Measurements from ENCODE around the gene PLEKHF1. TPM values are rescaled to one million over a fixed set of nuclear protein-coding genes. Genes with fewer than 3 reads are reported as not detected.

The PLEKHF1 gene
- polyA plus RNA-seq, 6 donors from 2014 or later: 1.9 to 5.8 (median 2.7) TPM

DNA sequence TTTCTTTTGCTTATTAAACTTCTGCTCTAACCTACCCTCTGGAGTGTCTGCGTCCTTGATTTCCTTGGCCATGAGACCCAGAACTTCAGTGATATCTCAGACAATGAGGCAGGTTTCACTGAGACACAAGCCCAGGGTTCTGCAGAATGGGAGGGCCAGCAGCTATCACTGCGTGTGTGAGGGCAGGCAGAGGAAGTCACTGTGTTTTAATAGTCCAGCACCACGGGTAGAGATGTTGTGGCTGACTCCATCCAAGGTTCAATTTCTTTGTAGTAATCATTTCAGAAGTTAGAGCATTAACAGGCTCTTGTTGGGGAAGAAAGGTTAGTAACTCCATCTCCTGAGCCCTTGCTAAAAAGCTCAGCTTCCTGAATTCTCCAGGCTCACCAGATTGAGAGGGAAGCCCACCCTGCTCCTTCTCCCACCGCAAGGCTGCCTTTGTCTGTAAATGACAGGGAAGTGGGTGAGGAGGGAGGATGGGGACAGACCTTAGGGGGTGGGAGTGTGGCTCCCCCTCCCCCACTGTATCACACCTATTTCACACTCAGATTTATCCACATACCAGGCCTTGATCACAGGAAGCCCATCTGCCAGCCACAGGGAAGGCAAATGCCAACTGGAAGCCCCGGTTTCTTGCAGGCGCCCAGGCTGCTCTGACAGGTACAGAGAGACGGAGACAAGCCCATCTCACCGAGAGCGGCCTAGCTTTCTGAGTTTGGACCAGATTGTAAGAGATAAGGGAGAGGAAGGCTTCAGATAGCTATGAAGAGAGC, 47.7 kb downstream of the PLEKHF1 start:
- ATAC-seq (ENCODE audit: low read depth in 2 of 2): no peak
- peak overlapping the region in 5 of 6 donors; percentile 41 to 95 (median 66) for H3K27ac Mint-ChIP-seq
- no peaks in the 10 kb centered on the region for H3K9me3 Mint-ChIP-seq
- H3K4me1 Mint-ChIP-seq: peaks cover 56 to 74% (median 71%) of the 10 kb centered on the region in 3 donors
- no peak for DNase-seq
- peak overlapping the region; percentile 48 to 92 (median 75) for H3K4me3 Mint-ChIP-seq
- no peaks in the 10 kb centered on the region for H3K27me3 Mint-ChIP-seq
- H3K36me3 Mint-ChIP-seq: no peaks in the 10 kb centered on the region

- Mint-ChIP-seq H3K27ac (peak overlapping the region; percentile 39 to 95 (median 80)), H3K4me1 (peaks cover 50 to 66% (median 65%) of the 10 kb centered on the region in 3 donors), H3K4me3 (peak overlapping the region; percentile 63 to 92 (median 81)), H3K27me3 (no peaks in the 10 kb centered on the region), H3K9me3 (no peaks in the 10 kb centered on the region), H3K36me3 (no peaks in the 10 kb centered on the region)
- no peak for DNase-seq
- peak; percentile 16 to 29 for ATAC-seq (ENCODE audit: low read depth in 2 of 2)
Measured at GRCh38 chr19:29714371-29714952, 49.2 kb downstream of the PLEKHF1 start.

GRCh38 chr19:29714953-29715700, 49.9 kb downstream of the PLEKHF1 start, which contains the start of gene C19orf12:
Gene C19orf12, minus strand, starts transcription at chr19:29715261. Its CDS starts 6,848 bp downstream, at chr19:29708413.
- Mint-ChIP-seq H3K27me3 (no peaks in the 10 kb centered on the region), H3K9me3 (no peaks in the 10 kb centered on the region), H3K36me3 (no peaks in the 10 kb centered on the region), H3K4me3 (peak within 1 kb of the TSS; percentile 90 to 96 (median 93)), H3K27ac (peak within 1 kb of the TSS; percentile 93 to 99 (median 98)), H3K4me1 (peaks cover 48 to 60% (median 58%) of the 10 kb centered on the region in 3 donors)
- DNase-seq: peak; percentile 63
- peak; percentile 64 to 68 for ATAC-seq (ENCODE audit: low read depth in 2 of 2)

GRCh38 chr19:29715701-29716581, 50.7 kb downstream of the PLEKHF1 start:
- peak overlapping the region; percentile 90 to 96 (median 93) for H3K4me3 Mint-ChIP-seq
- H3K9me3 Mint-ChIP-seq: no peaks in the 10 kb centered on the region
- no peaks in the 10 kb centered on the region for H3K36me3 Mint-ChIP-seq
- peak overlapping the region; percentile 93 to 99 (median 98) for H3K27ac Mint-ChIP-seq
- ATAC-seq (ENCODE audit: low read depth in 2 of 2) (no peak), DNase-seq (no peak)
- H3K27me3 Mint-ChIP-seq: no peaks in the 10 kb centered on the region
- H3K4me1 Mint-ChIP-seq: peaks cover 40 to 52% (median 50%) of the 10 kb centered on the region in 3 donors

- ATAC-seq (ENCODE audit: low read depth in 2 of 2) (no peak), DNase-seq (no peak)
- no peaks in the 10 kb centered on the region for H3K27me3 Mint-ChIP-seq
- H3K27ac Mint-ChIP-seq: peak overlapping the region in 2 of 6 donors; percentile 93 to 95
- peak overlapping the region in 2 of 8 donors; percentile 1 to 92 for H3K4me3 Mint-ChIP-seq
- H3K36me3 Mint-ChIP-seq: no peaks in the 10 kb centered on the region
- H3K4me1 Mint-ChIP-seq: peaks cover 36 to 44% (median 39%) of the 10 kb centered on the region in 3 donors
- H3K9me3 Mint-ChIP-seq: no peaks in the 10 kb centered on the region
Measured at GRCh38 chr19:29717051-29717450, 51.8 kb downstream of the PLEKHF1 start.

- no peak overlapping the region for H3K27ac Mint-ChIP-seq
- DNase-seq (no peak), ATAC-seq (ENCODE audit: low read depth in 2 of 2) (peak; percentile 52 to 58)
- no peaks in the 10 kb centered on the region for H3K9me3 Mint-ChIP-seq
- peaks cover 34 to 49% (median 47%) of the 10 kb centered on the region in 3 donors for H3K27me3 Mint-ChIP-seq
- H3K4me3 Mint-ChIP-seq: peak overlapping the region in 5 of 8 donors; percentile 35 to 65 (median 51)
- peaks cover 0 to 4% of the 10 kb centered on the region in 2 donors for H3K36me3 Mint-ChIP-seq
- peaks cover 6 to 9% (median 7%) of the 10 kb centered on the region in 3 donors for H3K4me1 Mint-ChIP-seq
Measured at GRCh38 chr19:29724102-29724641, 58.9 kb downstream of the PLEKHF1 start.

DNA sequence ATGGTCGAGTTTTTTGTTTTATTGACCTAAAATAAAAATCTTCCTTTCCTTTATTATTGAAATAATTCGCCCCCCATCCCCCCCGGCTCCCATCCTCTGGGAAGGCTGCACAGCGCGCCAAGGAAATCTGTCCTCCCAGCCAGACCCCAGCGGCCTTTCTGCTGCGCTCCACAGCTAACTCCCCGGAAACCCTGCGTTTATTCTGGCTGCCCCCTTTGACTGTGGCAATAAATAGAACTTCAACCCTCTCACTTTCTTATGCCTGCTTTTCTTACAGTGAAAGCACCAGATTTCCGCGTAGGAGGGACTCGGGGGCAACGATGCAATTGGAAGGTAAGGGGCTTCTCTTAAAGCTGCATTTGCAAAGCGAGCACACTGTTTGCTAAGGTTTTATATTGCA, 59.5 kb downstream of the PLEKHF1 start:
- Mint-ChIP-seq H3K9me3 (no peaks in the 10 kb centered on the region), H3K4me1 (peaks cover 6 to 9% (median 7%) of the 10 kb centered on the region in 3 donors), H3K27ac (peak overlapping the region in 1 of 6 donors; percentile 20), H3K36me3 (peaks cover 0 to 4% of the 10 kb centered on the region in 2 donors), H3K4me3 (peak overlapping the region in 3 of 8 donors; percentile 12 to 41 (median 12)), H3K27me3 (peaks cover 39 to 55% (median 52%) of the 10 kb centered on the region in 3 donors)
- no peak for ATAC-seq (ENCODE audit: low read depth in 2 of 2)
- no peak for DNase-seq

Other genes starting within 250 kb of the PLEKHF1 start
- not detected for gene VSTM2B, start 139.5 kb upstream of the PLEKHF1 start, polyA plus RNA-seq (ENCODE audit: low read depth in 6 of 6)
- gene POP4, start 59.2 kb upstream of the PLEKHF1 start, polyA plus RNA-seq (ENCODE audit: low read depth in 6 of 6): 100 to 1,000 TPM; 106 to 154 (median 137) TPM
- gene C19orf12, start 49.8 kb downstream of the PLEKHF1 start, polyA plus RNA-seq (ENCODE audit: low read depth in 6 of 6): 10 to 100 TPM in 5 of 6 donors, 1 to 10 TPM in 1; 8.2 to 24.0 (median 15.3) TPM
- gene CCNE1, start 146.5 kb downstream of the PLEKHF1 start, polyA plus RNA-seq (ENCODE audit: low read depth in 6 of 6): not detected